GM21381 (cell line): ENCODE data around the gene BPIFA3.

Source experiments
- ATAC-seq: cut with Tn5 transposase; IDR thresholded peaks from one replicate; pipeline ENCODE4 v1.9.1; 2021; ENCODE audit warnings: mild to moderate bottlenecking, moderate library complexity; ENCODE audit not compliant: unreplicated experiment

The BPIFA3 gene

GRCh38 chr20:33259371-33259770 is 42.2 kb downstream of the BPIFA3 start:
- no peak for ATAC-seq

GRCh38 chr20:33261465-33261864 is 44.3 kb downstream of the BPIFA3 start:
- ATAC-seq, result no peak

- no peak for ATAC-seq
Measured at GRCh38 chr20:33262658-33263065, 45.5 kb downstream of the BPIFA3 start.

GRCh38 chr20:33263784-33264183 is 46.6 kb downstream of the BPIFA3 start:
- no peak for ATAC-seq

DNA sequence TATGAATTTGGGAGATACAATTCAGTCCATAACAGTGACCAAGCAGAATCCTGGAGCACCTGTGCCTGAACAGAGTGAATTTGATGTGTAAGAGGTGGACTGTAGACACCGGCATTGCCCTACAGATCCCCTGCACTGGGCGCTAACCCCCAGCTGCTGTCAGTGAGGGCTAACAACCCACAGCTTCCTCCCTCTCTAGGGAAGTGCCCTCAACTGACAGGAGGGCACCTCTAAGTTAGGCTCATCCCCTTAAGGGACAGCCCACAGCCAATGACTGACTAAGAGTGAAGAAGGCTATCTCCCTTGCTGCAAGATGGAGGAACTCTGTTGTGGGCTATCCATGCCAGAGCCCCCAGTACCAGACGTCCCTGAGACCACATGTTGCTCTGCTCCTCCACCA is 50.5 kb downstream of the BPIFA3 start:
- ATAC-seq, result no peak

GRCh38 chr20:33272155-33272873 is 55.2 kb downstream of the BPIFA3 start:
- ATAC-seq, result no peak

GRCh38 chr20:33273117-33273851 is 56.1 kb downstream of the BPIFA3 start:
- ATAC-seq, result no peak

DNA sequence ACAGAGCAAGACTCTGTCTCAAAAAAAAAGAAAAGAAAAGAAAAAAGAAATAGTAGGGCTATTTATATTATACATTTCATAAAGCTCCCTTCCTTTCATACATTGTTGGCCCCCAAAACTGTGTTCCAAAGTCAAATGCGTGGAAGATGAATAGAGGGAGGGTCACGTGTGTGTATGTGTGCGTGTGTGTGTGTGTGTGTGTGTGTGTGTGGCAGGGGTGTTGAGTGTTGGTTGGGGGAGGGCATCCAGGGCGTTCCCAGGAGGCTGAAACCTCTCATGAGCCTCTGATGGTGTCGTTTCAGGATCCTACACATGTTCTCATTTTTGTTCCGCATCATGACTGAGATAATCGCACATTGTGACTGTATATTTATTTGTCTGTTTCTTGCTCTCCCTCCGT is 58.1 kb downstream of the BPIFA3 start:
- no peak for ATAC-seq

DNA sequence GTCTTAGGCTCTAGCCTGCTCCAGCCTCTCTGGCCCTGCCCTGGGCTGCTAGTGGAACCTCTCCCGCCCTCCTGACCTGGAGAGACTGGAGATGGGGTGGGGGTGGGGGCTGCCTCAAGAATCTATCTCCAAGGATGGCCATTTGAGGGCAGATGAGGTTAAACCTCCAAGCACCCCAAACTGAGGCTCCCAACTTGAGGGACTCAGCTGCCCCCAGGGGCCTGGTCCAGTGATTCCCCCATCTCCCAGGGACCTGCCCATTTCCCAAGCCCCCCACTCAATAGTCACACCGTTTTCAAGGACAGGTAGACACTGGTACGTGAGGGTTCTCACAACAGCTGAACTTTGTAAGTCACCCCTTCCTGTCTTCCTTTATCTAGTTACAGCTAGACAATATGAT is 58.7 kb downstream of the BPIFA3 start:
- ATAC-seq, result no peak

DNA sequence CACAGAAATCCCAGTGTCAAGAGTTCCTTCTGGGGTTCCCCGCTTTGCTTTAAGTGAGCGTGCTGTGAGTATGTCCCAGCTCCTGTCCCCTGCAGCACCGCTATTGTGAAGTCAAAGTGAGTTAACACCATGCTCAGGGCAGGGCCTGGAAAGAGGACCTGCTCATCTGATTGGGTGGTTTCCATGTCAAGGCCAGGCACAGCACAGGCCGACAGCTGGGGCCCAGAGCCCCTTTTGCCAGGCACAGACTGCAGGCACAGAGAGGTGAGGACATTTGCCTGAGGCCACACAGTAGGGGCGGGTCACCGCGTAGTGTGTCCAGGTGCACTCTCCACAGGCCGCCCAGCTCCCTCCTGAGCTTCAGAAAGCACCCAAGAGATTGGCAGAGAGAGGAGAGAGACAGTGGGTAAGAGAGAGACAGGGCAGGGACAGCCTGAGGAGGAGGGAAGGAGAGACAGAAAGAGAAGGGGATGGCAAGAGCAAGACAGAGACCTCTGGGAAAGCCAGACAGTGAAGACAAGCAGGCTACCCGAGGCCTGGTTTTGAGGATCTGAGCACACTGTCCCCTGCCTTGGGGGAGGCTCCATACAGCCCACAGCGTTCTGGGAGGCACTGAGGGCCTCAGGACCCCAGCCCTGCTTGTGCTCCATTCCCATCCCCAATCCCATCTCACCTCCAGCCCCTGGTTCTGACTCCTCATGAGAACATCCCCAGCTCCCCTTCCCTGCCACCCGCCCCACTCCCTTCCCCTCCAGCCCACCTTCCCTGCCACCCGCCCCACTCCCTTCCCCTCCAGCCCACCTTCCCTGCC is 59.4 kb downstream of the BPIFA3 start:
- no peak for ATAC-seq
